ENCODE measurements around the gene MTFMT.

The MTFMT gene

GRCh38 chr15:65069779-65070546 is 40.5 kb upstream of the MTFMT start:
- Histone ChIP-seq H3K4me1 (ENCODE audit: control insufficient read depth in 5 of 5, insufficient read depth in 5 of 5, low read length in 5 of 5) (peaks cover 4 to 48% (median 37%) of the 10 kb centered on the region in 5 donors), H3K27ac (ENCODE audit: low read depth, low read length) (peak overlapping the region; percentile 23)

GRCh38 chr15:65069179-65069578 is 39.7 kb upstream of the MTFMT start:
- Histone ChIP-seq H3K27ac (ENCODE audit: low read depth, low read length) (peak overlapping the region; percentile 46), H3K36me3 (ENCODE audit: control insufficient read depth in 5 of 5, insufficient read depth in 5 of 5, low read length in 5 of 5) (no peaks in the 10 kb centered on the region), H3K4me3 (ENCODE audit: low read depth in 1 of 5, low read length in 5 of 5) (no peak overlapping the region), H3K9ac (ENCODE audit: low read length in 5 of 5) (no peak overlapping the region), H3K4me1 (ENCODE audit: control insufficient read depth in 5 of 5, insufficient read depth in 5 of 5, low read length in 5 of 5) (peaks cover 4 to 48% (median 37%) of the 10 kb centered on the region in 5 donors), H3K27me3 (ENCODE audit: control insufficient read depth in 5 of 5, insufficient read depth in 4 of 5, low read length in 5 of 5) (peaks cover 10 to 20% (median 14%) of the 10 kb centered on the region in 5 donors), H3K9me3 (ENCODE audit: control insufficient read depth in 5 of 5, low read length in 5 of 5) (no peaks in the 10 kb centered on the region)

More at GRCh38 chr15:65069779-65070546, 40.5 kb upstream of the MTFMT start:
- Histone ChIP-seq H3K9ac (ENCODE audit: low read length in 5 of 5) (no peak overlapping the region), H3K36me3 (ENCODE audit: control insufficient read depth in 5 of 5, insufficient read depth in 5 of 5, low read length in 5 of 5) (no peaks in the 10 kb centered on the region), H3K9me3 (ENCODE audit: control insufficient read depth in 5 of 5, low read length in 5 of 5) (no peaks in the 10 kb centered on the region), H3K4me3 (ENCODE audit: low read depth in 1 of 5, low read length in 5 of 5) (no peak overlapping the region), H3K27me3 (ENCODE audit: control insufficient read depth in 5 of 5, insufficient read depth in 4 of 5, low read length in 5 of 5) (peaks cover 10 to 20% (median 14%) of the 10 kb centered on the region in 5 donors)

- Histone ChIP-seq H3K36me3 (ENCODE audit: control insufficient read depth in 5 of 5, insufficient read depth in 5 of 5, low read length in 5 of 5) (no peaks in the 10 kb centered on the region), H3K4me1 (ENCODE audit: control insufficient read depth in 5 of 5, insufficient read depth in 5 of 5, low read length in 5 of 5) (peaks cover 4 to 48% (median 37%) of the 10 kb centered on the region in 5 donors), H3K9ac (ENCODE audit: low read length in 5 of 5) (no peak overlapping the region), H3K4me3 (ENCODE audit: low read depth in 1 of 5, low read length in 5 of 5) (peak overlapping the region in 3 of 5 donors; percentile 61 to 68 (median 62)), H3K27ac (ENCODE audit: low read depth, low read length) (peak overlapping the region; percentile 46), H3K9me3 (ENCODE audit: control insufficient read depth in 5 of 5, low read length in 5 of 5) (no peaks in the 10 kb centered on the region), H3K27me3 (ENCODE audit: control insufficient read depth in 5 of 5, insufficient read depth in 4 of 5, low read length in 5 of 5) (peaks cover 10 to 20% (median 14%) of the 10 kb centered on the region in 5 donors)
Measured at GRCh38 chr15:65068403-65068788, 39.0 kb upstream of the MTFMT start.

- peaks cover 10 to 20% (median 14%) of the 10 kb centered on the region in 5 donors for H3K27me3 ChIP-seq (ENCODE audit: control insufficient read depth in 5 of 5, insufficient read depth in 4 of 5, low read length in 5 of 5)
- peaks cover 4 to 48% (median 37%) of the 10 kb centered on the region in 5 donors for H3K4me1 ChIP-seq (ENCODE audit: control insufficient read depth in 5 of 5, insufficient read depth in 5 of 5, low read length in 5 of 5)
- H3K4me3 ChIP-seq (ENCODE audit: low read depth in 1 of 5, low read length in 5 of 5), result peak within 1 kb of the TSS; percentile 35 to 68 (median 61)
- H3K27ac ChIP-seq (ENCODE audit: low read depth, low read length), result peak within 1 kb of the TSS; percentile 46
- H3K36me3 ChIP-seq (ENCODE audit: control insufficient read depth in 5 of 5, insufficient read depth in 5 of 5, low read length in 5 of 5), result no peaks in the 10 kb centered on the region
- H3K9me3 ChIP-seq (ENCODE audit: control insufficient read depth in 5 of 5, low read length in 5 of 5), result no peaks in the 10 kb centered on the region
- H3K9ac ChIP-seq (ENCODE audit: low read length in 5 of 5), result peak within 1 kb of the TSS in 1 of 5 donors; percentile 4
Measured at GRCh38 chr15:65067645-65068402, 38.4 kb upstream of the MTFMT start, which contains the start of gene RASL12. Gene RASL12, minus strand, starts transcription at chr15:65067991. Its CDS starts 156 bp downstream, at chr15:65067835.

GRCh38 chr15:65067317-65067644 is 37.8 kb upstream of the MTFMT start:
- no peaks in the 10 kb centered on the region for H3K9me3 ChIP-seq (ENCODE audit: control insufficient read depth in 5 of 5, low read length in 5 of 5)
- peak overlapping the region; percentile 35 to 68 (median 61) for H3K4me3 ChIP-seq (ENCODE audit: low read depth in 1 of 5, low read length in 5 of 5)
- H3K36me3 ChIP-seq (ENCODE audit: control insufficient read depth in 5 of 5, insufficient read depth in 5 of 5, low read length in 5 of 5), result no peaks in the 10 kb centered on the region
- H3K9ac ChIP-seq (ENCODE audit: low read length in 5 of 5), result peak overlapping the region in 1 of 5 donors; percentile 4
- H3K27me3 ChIP-seq (ENCODE audit: control insufficient read depth in 5 of 5, insufficient read depth in 4 of 5, low read length in 5 of 5), result peaks cover 10 to 20% (median 14%) of the 10 kb centered on the region in 5 donors
- H3K27ac ChIP-seq (ENCODE audit: low read depth, low read length), result peak overlapping the region; percentile 35
- peaks cover 4 to 51% (median 36%) of the 10 kb centered on the region in 5 donors for H3K4me1 ChIP-seq (ENCODE audit: control insufficient read depth in 5 of 5, insufficient read depth in 5 of 5, low read length in 5 of 5)

GRCh38 chr15:65066635-65067316 is 37.3 kb upstream of the MTFMT start:
- H3K36me3 ChIP-seq (ENCODE audit: control insufficient read depth in 5 of 5, insufficient read depth in 5 of 5, low read length in 5 of 5), result no peaks in the 10 kb centered on the region
- peak overlapping the region in 1 of 5 donors; percentile 4 for H3K9ac ChIP-seq (ENCODE audit: low read length in 5 of 5)
- H3K9me3 ChIP-seq (ENCODE audit: control insufficient read depth in 5 of 5, low read length in 5 of 5), result no peaks in the 10 kb centered on the region
- peaks cover 10 to 20% (median 14%) of the 10 kb centered on the region in 5 donors for H3K27me3 ChIP-seq (ENCODE audit: control insufficient read depth in 5 of 5, insufficient read depth in 4 of 5, low read length in 5 of 5)
- H3K27ac ChIP-seq (ENCODE audit: low read depth, low read length), result peak overlapping the region; percentile 35
- H3K4me1 ChIP-seq (ENCODE audit: control insufficient read depth in 5 of 5, insufficient read depth in 5 of 5, low read length in 5 of 5), result peaks cover 4 to 49% (median 31%) of the 10 kb centered on the region in 5 donors
- peak overlapping the region; percentile 35 to 68 (median 61) for H3K4me3 ChIP-seq (ENCODE audit: low read depth in 1 of 5, low read length in 5 of 5)

GRCh38 chr15:65066001-65066634 is 36.7 kb upstream of the MTFMT start:
- Histone ChIP-seq H3K36me3 (ENCODE audit: control insufficient read depth in 5 of 5, insufficient read depth in 5 of 5, low read length in 5 of 5) (no peaks in the 10 kb centered on the region), H3K4me3 (ENCODE audit: low read depth in 1 of 5, low read length in 5 of 5) (peak overlapping the region in 1 of 5 donors; percentile 61), H3K27ac (ENCODE audit: low read depth, low read length) (no peak overlapping the region), H3K9me3 (ENCODE audit: control insufficient read depth in 5 of 5, low read length in 5 of 5) (no peaks in the 10 kb centered on the region), H3K4me1 (ENCODE audit: control insufficient read depth in 5 of 5, insufficient read depth in 5 of 5, low read length in 5 of 5) (peaks cover 2 to 46% (median 26%) of the 10 kb centered on the region in 5 donors), H3K27me3 (ENCODE audit: control insufficient read depth in 5 of 5, insufficient read depth in 4 of 5, low read length in 5 of 5) (peaks cover 10 to 20% (median 14%) of the 10 kb centered on the region in 5 donors), H3K9ac (ENCODE audit: low read length in 5 of 5) (no peak overlapping the region)

GRCh38 chr15:65062726-65063125 is 33.3 kb upstream of the MTFMT start:
- no peak overlapping the region for H3K4me3 ChIP-seq (ENCODE audit: low read depth in 1 of 5, low read length in 5 of 5)
- H3K27me3 ChIP-seq (ENCODE audit: control insufficient read depth in 5 of 5, insufficient read depth in 4 of 5, low read length in 5 of 5), result peaks cover 7 to 18% (median 17%) of the 10 kb centered on the region in 5 donors
- H3K9ac ChIP-seq (ENCODE audit: low read length in 5 of 5), result no peak overlapping the region
- H3K4me1 ChIP-seq (ENCODE audit: control insufficient read depth in 5 of 5, insufficient read depth in 5 of 5, low read length in 5 of 5), result peaks cover 0 to 34% (median 12%) of the 10 kb centered on the region in 5 donors
- H3K27ac ChIP-seq (ENCODE audit: low read depth, low read length), result no peak overlapping the region
- H3K9me3 ChIP-seq (ENCODE audit: control insufficient read depth in 5 of 5, low read length in 5 of 5), result peaks cover 0 to 4% (median 0%) of the 10 kb centered on the region in 5 donors
- peaks cover 0 to 10% (median 0%) of the 10 kb centered on the region in 5 donors for H3K36me3 ChIP-seq (ENCODE audit: control insufficient read depth in 5 of 5, insufficient read depth in 5 of 5, low read length in 5 of 5)

GRCh38 chr15:65062061-65062460 is 32.6 kb upstream of the MTFMT start:
- no peak overlapping the region for H3K27ac ChIP-seq (ENCODE audit: low read depth, low read length)
- H3K4me1 ChIP-seq (ENCODE audit: control insufficient read depth in 5 of 5, insufficient read depth in 5 of 5, low read length in 5 of 5), result peaks cover 0 to 30% (median 7%) of the 10 kb centered on the region in 5 donors

More at GRCh38 chr15:65062061-65062460, 32.6 kb upstream of the MTFMT start:
- H3K27me3 ChIP-seq (ENCODE audit: control insufficient read depth in 5 of 5, insufficient read depth in 4 of 5, low read length in 5 of 5), result peaks cover 2 to 13% (median 11%) of the 10 kb centered on the region in 5 donors
- no peak overlapping the region for H3K4me3 ChIP-seq (ENCODE audit: low read depth in 1 of 5, low read length in 5 of 5)
- H3K9me3 ChIP-seq (ENCODE audit: control insufficient read depth in 5 of 5, low read length in 5 of 5), result peaks cover 0 to 4% (median 0%) of the 10 kb centered on the region in 5 donors
- H3K9ac ChIP-seq (ENCODE audit: low read length in 5 of 5), result no peak overlapping the region
- peaks cover 0 to 10% (median 3%) of the 10 kb centered on the region in 5 donors for H3K36me3 ChIP-seq (ENCODE audit: control insufficient read depth in 5 of 5, insufficient read depth in 5 of 5, low read length in 5 of 5)
